Measurements from ENCODE around the gene RECQL5. TPM values are rescaled to one million over a fixed set of nuclear protein-coding genes. Genes with fewer than 3 reads are reported as not detected.

The RECQL5 gene
- total RNA-seq, 2 experiments from 2014 or later = 90.0 to 139 TPM

DNA sequence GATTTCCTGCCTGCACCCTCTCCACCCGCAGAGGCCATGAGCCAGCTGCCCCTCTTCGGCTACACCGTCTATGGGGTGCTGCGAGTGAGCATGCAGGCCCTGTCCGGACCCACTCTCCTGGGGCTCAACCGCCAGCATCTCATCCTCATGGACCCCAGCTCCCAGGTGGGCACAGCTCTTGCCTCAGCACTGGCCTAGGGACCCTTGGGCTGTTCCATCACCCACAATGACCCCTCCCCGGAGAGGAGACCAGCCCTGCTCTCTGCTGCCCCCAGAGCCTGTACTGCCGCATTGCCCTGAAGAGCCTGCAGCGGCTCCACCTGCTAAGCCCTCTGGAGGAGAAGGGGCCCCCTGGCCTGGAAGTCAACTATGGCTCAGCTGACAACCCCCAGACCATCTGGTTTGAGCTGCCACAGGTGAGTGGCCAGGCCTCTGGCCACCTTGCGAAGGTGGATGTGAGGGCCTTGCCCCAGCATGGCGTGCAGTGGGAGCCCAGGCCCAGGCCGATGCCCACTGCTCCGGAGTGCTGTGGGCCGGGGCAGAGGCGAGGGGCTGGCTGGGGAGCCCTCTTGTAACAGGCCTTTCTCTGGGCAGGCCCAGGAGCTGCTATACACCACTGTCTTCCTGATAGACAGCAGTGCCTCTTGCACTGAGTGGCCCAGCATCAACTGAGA, 41.0 kb downstream of the RECQL5 start:
- BruUV-seq (replicated peaks) = no TSS peak
- CTCF ChIA-PET (ENCODE audit: unreplicated experiment) = interaction anchor here (0.7 to 1.0 kb wide), 2 partner anchors 19 to 58 kb away, joined by 3 to 5 read pairs; no protein-coding TSS in a partner anchor
- peaks cover 12% of the 10 kb centered on the region for H3K4me1 ChIP-seq (ENCODE audit: insufficient read depth, low read length, poor library complexity, severe bottlenecking)
- H3K4me2 ChIP-seq (ENCODE audit: low read length) = no peak overlapping the region
- no peak for TF ChIP-seq EZH2phosphoT487 (IDR thresholded peaks at IDR 0.05; ENCODE audit: borderline replicate concordance, low read depth, low read length)
- TF ChIP-seq, protein P1, sequence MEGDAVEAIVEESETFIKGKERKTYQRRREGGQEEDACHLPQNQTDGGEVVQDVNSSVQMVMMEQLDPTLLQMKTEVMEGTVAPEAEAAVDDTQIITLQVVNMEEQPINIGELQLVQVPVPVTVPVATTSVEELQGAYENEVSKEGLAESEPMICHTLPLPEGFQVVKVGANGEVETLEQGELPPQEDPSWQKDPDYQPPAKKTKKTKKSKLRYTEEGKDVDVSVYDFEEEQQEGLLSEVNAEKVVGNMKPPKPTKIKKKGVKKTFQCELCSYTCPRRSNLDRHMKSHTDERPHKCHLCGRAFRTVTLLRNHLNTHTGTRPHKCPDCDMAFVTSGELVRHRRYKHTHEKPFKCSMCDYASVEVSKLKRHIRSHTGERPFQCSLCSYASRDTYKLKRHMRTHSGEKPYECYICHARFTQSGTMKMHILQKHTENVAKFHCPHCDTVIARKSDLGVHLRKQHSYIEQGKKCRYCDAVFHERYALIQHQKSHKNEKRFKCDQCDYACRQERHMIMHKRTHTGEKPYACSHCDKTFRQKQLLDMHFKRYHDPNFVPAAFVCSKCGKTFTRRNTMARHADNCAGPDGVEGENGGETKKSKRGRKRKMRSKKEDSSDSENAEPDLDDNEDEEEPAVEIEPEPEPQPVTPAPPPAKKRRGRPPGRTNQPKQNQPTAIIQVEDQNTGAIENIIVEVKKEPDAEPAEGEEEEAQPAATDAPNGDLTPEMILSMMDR (conservative IDR thresholded peaks at IDR 0.05; ENCODE audit: low read length) = peak; percentile 97
- no peaks in the 10 kb centered on the region for H4K20me1 ChIP-seq (ENCODE audit: insufficient read depth, low read length)
- H3K36me3 ChIP-seq (ENCODE audit: insufficient read depth, low read length) = peaks cover 16% of the 10 kb centered on the region; the same call in 1 of the 2 replicates
- POLR2A ChIA-PET = interaction anchor here (0.6 to 0.7 kb wide), 2 partner anchors 62 to 161 kb away, joined by 3 read pairs; no protein-coding TSS in a partner anchor
- H3K9me3 ChIP-seq (ENCODE audit: low read length) = no peaks in the 10 kb centered on the region
- intact Hi-C loops (cut with micrococcal nuclease; ENCODE audit: unreplicated experiment) = no loop called here
- no peak overlapping the region for H2AFZ ChIP-seq (ENCODE audit: low read length)
- peak; percentile 73 for DNase-seq (ENCODE audit: low spot score)
- H3K4me3 ChIP-seq (ENCODE audit: low read depth, low read length, poor library complexity, severe bottlenecking) = no peak overlapping the region
- no peak overlapping the region for H3K27ac ChIP-seq (ENCODE audit: low read depth, low read length, poor library complexity, severe bottlenecking)
- no peaks in the 10 kb centered on the region for H3K9me2 ChIP-seq (ENCODE audit: insufficient read depth, low read length)
- H3K79me2 ChIP-seq (ENCODE audit: insufficient read depth, low read depth, low read length) = no peaks in the 10 kb centered on the region

DNA sequence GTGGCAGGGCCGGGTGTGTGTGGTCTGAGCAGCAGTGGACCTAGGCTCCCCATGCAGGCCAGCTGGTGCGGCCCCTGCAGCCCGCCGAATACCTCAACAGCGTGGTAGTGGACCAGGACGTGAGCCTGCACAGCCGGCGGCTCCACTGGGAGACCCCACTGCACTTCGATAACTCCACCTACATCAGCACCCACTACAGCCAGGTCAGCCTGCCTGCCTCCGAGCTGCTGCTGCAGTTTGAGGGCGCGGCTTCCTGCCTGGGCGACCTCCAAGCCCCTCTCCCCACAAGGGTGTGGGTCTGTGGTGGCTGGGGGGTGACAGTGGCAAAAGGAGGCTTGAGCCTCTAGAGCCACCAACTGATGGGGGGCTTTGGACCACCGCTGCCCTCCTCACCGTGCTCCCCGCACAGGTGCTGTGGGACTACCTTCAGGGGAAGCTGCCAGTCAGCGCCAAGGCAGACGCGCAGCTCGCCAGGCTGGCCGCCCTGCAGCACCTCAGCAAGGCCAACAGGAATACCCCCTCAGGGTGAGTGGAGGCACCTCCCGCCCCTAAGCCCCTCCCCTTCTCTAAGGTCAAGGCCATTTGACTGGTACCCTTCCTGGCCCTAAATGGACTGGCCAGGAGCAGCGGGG, 42.1 kb downstream of the RECQL5 start:
- ChIA-PET POLR2A (no interaction called here), CTCF (ENCODE audit: unreplicated experiment) (interaction anchor here (0.6 to 1.0 kb wide), 4 partner anchors 20 to 480 kb away, joined by 3 to 6 read pairs (median 5); no protein-coding TSS in a partner anchor)
- no TSS peak for BruUV-seq (replicated peaks)
- Histone ChIP-seq H2AFZ (ENCODE audit: low read length) (no peak overlapping the region), H3K27ac (ENCODE audit: low read depth, low read length, poor library complexity, severe bottlenecking) (no peak overlapping the region), H3K4me3 (ENCODE audit: low read depth, low read length, poor library complexity, severe bottlenecking) (no peak overlapping the region), H4K20me1 (ENCODE audit: insufficient read depth, low read length) (no peaks in the 10 kb centered on the region), H3K9me2 (ENCODE audit: insufficient read depth, low read length) (no peaks in the 10 kb centered on the region), H3K4me2 (ENCODE audit: low read length) (no peak overlapping the region), H3K9me3 (ENCODE audit: low read length) (no peaks in the 10 kb centered on the region), H3K4me1 (ENCODE audit: insufficient read depth, low read length, poor library complexity, severe bottlenecking) (peaks cover 12% of the 10 kb centered on the region), H3K79me2 (ENCODE audit: insufficient read depth, low read depth, low read length) (no peaks in the 10 kb centered on the region), H3K36me3 (ENCODE audit: insufficient read depth, low read length) (peaks cover 10% of the 10 kb centered on the region; the same call in 1 of the 2 replicates)
- intact Hi-C loops (cut with micrococcal nuclease; ENCODE audit: unreplicated experiment) = no loop called here
- no peak for TF ChIP-seq EZH2phosphoT487 (IDR thresholded peaks at IDR 0.05; ENCODE audit: borderline replicate concordance, low read depth, low read length)
- TF ChIP-seq, protein P1 (conservative IDR thresholded peaks at IDR 0.05; ENCODE audit: low read length) = no peak
- DNase-seq (ENCODE audit: low spot score) = no peak
